Activated T-cell treated with anti-CD3 and anti-CD28 coated beads, Interleukin-2, amount 50 U/mL, for 72 hours (primary cell): ENCODE measurements around the gene GSK3B. TPM values are rescaled to one million over a fixed set of nuclear protein-coding genes. Genes with fewer than 3 reads are reported as not detected.

Experiments used
- total RNA-seq, 2 donors: library from RNA; stranded (reverse); gene quantifications; one replicate each; pipeline ENCODE4 v1.2.3, GENCODE V29; 2022

The GSK3B gene
- total RNA-seq, 2 donors from 2014 or later, result 35.4 to 37.5 TPM

Other genes starting within 250 kb of the GSK3B start
- gene GPR156, start 190.8 kb upstream of the GSK3B start, total RNA-seq, result not detected